Mammary epithelial cell (primary cell): Measurements from ENCODE around the gene KRT77.

Source experiments
- EZH2 ChIP-seq: IDR thresholded peaks from 2 replicates; pipeline ENCODE4 v1.6.1; 2012; ENCODE audit warnings: low read length, inconsistent platforms, borderline replicate concordance
- TF ChIP-seq, protein P1 (sequence below), 2 donors: IDR thresholded peaks in 1 of 2; conservative IDR thresholded peaks in 1 of 2; 2 replicates each; pipeline ENCODE4 v1.5.1; 2011 to 2012; ENCODE audit warnings: inconsistent platforms in 2 of 2, low read length in 2 of 2, mild to moderate bottlenecking in 2 of 2, control low read depth in 1 of 2, low read depth in 1 of 2; ENCODE audit not compliant: insufficient read depth in 1 of 2; ENCODE audit errors: extremely low read depth in 1 of 2

DNA sequence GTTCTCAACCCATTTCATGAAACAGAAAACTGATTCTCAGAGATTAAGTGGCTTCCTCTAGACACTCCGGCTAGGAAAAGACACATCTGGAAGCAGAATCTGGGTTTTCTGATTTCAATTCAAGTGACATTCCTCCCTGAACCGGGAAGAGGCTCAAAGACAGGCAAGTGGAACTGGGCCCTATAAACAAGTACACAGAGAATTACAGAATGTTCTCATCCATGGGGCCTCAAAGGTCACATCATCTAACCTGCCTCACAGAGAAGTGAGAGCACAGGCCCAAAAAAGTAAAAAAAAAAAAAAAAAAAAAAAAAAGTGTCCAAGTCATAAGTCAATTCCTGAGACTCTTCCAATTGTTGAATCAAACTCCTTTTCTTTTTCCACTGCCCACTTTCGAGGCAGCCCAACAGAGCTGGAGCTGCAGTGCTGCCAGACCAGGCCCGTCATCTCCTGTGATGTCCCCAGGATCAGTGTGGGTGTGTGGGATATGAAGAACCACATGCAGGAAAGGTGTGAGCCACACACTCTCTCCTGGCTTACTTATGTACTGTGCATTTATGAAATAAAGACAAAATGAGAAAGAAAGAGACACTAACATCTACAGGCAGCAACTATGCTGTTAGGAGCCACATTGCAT lies 20.3 kb downstream of the KRT77 start:
- TF ChIP-seq, protein P1, sequence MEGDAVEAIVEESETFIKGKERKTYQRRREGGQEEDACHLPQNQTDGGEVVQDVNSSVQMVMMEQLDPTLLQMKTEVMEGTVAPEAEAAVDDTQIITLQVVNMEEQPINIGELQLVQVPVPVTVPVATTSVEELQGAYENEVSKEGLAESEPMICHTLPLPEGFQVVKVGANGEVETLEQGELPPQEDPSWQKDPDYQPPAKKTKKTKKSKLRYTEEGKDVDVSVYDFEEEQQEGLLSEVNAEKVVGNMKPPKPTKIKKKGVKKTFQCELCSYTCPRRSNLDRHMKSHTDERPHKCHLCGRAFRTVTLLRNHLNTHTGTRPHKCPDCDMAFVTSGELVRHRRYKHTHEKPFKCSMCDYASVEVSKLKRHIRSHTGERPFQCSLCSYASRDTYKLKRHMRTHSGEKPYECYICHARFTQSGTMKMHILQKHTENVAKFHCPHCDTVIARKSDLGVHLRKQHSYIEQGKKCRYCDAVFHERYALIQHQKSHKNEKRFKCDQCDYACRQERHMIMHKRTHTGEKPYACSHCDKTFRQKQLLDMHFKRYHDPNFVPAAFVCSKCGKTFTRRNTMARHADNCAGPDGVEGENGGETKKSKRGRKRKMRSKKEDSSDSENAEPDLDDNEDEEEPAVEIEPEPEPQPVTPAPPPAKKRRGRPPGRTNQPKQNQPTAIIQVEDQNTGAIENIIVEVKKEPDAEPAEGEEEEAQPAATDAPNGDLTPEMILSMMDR (conservative IDR thresholded peaks at IDR 0.05 in 1 of 2, IDR thresholded peaks at IDR 0.05 in 1 of 2; ENCODE audit: extremely low read depth in 1 of 2, insufficient read depth in 1 of 2, low read depth in 1 of 2, low read length in 2 of 2) = no peak
- no peak for TF ChIP-seq EZH2
